Hematopoietic multipotent progenitor cell treated with erythropoietin and hydrocortisone succinate and interleukin-3 and kit ligand, for 8 days (in vitro differentiated cells): ENCODE results near the gene FGF8.

Experiments used
- DNase-seq: peaks from one replicate; pipeline ENCODE4 v3.0.0-alpha.2; 2015

FGF8 gene

DNA sequence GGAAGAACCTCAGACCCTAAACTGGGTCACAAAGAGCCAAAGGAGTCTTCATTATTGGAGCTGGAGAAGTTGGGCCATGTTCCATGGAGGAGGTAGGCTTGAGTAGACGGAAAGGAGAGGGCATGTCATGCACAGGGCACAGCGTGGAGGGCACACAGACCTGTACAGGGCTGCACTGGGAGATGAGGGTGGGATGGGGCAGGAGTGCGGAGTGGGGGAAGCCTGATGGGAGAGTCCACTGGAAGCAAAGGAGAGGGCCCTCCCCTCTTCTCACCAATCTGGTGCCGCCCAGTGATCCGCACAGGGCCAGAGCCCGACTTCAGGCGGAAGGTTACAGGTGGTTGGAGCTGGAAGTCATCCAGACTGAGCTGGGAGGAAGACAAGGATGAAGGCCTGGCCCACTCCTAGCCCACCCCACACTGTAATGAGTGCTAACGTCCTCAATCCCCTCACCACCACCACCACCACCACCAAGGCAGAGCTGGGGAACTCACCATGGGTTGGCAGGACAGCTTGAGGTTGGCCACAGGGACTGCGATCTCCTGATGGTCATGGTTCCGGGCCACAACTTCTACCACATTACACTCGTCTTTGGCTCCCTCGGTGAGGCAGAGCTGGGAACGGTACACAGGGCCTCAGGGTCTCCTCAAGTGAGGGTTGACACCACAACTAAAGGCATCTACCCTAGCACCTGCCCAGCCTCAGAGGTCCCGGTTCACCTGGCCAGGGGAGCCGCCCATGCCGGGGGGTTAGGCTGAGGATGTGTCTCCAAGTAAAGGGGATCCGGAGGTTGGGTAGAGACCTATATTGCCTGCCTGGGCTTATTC is 6.3 kb upstream of the FGF8 start:
- no peak for DNase-seq

DNA sequence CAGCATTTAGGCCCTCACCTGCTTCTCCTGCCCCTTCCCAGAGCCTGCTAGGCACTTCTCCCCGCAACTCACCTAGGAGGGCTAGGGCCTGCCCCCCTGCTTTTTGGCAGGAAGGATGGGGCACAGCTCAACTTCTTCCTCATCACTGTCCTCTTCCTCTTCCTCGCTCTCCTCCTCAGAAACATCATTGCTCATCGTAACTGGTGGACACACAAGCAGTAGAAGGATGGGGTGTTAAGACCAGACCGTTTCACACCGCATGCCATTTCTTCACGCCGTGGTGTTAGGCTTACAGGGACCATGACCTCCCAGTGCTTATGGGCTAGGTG is 5.7 kb upstream of the FGF8 start:
- DNase-seq, result no peak

GRCh38 chr10:101780818-101781654 is 5.1 kb upstream of the FGF8 start:
- DNase-seq, result peak; percentile 77

DNA sequence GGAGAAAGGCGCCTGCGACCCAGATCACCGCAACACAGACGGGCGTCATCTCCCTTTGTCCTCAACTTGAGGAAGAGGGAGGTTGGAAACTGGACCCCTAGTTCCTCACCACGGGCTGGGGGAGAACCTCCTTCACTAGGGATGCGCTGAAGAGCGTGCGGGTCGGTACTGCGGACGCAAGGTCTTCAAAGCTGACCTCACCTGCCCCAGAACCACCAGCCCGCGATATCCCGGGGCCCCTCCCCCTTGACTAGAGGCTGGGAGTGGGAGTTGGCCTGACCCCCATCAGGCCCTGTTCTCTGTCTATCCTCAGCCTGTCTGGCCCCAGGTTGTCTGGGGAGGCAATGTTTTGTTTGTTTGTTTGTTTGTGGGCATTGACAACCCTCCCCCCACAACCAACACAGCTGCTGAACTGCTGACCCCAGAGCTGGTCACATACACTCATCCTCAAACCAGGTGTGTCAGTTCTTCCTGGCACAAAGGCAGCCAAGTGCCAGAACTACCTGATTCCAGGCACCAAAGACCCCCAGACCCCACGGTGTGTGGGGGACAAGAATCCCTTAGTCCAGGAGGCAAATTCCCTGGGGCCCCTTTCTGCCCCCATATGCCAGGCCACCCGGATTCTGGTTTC is 4.4 kb upstream of the FGF8 start:
- DNase-seq, result no peak

GRCh38 chr10:101779544-101780186 is 3.8 kb upstream of the FGF8 start:
- DNase-seq, result peak; percentile 71

- DNase-seq, result peak; percentile 57
Measured at GRCh38 chr10:101778781-101779543, 3.0 kb upstream of the FGF8 start.

DNA sequence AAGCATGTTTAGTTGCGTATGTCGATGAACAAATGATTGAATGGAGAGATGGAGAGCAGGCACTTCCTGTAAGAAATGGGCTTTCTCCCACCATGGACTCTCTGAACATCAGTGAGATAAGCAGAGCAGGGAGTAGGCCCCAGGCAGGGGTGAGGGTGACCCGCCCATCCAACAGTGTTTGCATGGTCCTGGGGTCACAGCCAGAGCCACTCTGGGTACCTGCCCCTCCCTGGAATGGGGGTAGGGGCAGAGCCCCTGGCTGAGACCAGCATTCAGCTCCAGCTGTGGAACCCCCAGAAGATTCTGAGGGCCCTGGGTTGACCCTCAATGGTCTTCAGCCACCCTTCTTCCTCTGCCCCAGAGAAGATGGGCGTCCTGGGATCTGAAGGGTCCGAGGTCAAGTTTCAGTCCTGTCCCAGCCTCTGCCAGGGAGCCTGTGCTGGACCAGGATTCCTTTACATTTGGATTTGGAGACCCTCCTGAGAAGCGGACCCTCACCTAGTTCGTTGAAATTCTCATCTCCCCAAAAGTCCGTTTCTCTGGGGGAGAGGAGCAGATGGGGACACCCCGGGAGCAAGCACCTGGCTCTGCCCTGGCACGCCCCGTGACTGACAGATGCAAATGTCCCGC is 2.4 kb upstream of the FGF8 start:
- DNase-seq, result no peak

DNA sequence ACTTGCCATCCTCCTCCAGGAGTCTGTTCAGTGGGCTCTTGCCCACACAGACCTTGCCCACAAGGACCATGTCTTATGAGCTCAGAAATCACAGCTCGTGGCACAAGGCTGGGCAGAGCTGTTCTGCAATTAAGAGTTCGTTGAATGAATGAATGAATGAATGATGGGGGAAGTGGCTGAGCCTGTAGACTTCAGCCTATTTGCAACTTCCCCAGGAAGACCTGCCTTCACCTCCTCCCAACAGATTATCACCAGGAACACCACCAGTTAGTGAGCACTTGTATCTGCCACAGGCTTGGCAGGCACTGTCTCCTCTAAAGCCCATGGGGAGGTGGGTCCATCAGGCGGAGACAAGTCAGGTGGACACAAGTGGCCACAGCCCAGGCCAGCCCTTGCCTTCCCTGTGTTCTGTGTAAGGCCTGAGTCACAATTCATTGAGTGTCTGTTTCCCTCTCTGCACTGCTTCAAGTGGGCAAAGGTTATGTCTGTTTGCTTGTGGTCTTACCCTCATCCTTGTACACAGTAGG is 1.8 kb upstream of the FGF8 start:
- DNase-seq, result no peak

- no peak for DNase-seq
Measured at GRCh38 chr10:101776161-101776817, 375 bp upstream of the FGF8 start.

GRCh38 chr10:101774589-101775272 is 1.2 kb downstream of the FGF8 start:
- no peak for DNase-seq

DNA sequence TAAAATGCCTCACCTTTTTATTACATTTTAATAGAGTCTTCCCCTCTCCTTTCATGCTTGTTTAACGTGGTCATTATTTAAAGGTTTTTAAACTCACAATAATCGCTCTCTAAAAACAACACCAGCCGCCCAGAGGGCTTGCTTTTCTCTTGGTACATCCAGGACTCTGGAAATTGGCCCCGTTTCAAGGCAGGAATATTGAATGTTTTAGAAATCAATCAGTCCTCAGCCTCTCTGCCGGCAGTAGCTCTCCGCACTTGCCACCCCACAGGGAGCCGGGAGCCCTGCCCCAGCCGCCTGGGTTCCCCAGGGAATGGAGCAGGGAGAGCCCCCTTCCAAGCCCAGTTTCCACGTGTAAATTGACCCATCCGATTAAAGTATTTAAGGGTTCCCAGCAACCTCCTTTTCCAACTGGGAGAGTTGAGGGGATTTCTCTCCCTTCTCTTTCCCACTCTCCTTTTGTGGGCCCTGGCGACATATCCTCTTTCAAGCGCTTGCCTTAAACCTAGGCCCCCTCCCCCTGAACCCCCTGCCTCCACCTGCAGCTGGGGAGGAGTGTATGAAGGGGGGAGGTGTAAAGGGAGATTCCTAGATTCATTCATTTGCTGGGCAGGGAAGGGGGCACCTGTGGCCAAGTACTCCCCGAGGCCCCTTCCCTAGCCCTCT is 1.9 kb downstream of the FGF8 start:
- DNase-seq, result no peak

GRCh38 chr10:101772895-101773761 is 2.8 kb downstream of the FGF8 start:
- DNase-seq, result no peak

- no peak for DNase-seq
Measured at GRCh38 chr10:101772017-101772894, 3.7 kb downstream of the FGF8 start.

DNA sequence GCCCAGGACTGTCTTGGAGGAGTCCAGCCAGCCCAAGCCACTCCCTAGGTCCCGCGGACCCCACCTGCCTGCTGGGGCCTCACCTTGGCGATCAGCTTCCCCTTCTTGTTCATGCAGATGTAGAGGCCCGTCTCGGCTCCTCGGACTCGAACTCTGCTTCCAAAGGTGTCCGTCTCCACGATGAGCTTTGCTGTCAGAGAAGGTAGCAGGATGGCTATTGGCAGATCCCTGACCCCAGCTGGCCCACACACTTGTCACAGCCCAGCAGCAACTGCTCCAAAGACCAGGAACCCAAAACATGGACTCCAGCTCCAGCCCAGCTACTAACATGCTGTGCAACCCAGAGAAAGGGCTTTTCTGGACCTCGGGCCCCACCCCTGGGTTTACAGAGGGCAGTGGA is 4.5 kb downstream of the FGF8 start:
- no peak for DNase-seq

DNA sequence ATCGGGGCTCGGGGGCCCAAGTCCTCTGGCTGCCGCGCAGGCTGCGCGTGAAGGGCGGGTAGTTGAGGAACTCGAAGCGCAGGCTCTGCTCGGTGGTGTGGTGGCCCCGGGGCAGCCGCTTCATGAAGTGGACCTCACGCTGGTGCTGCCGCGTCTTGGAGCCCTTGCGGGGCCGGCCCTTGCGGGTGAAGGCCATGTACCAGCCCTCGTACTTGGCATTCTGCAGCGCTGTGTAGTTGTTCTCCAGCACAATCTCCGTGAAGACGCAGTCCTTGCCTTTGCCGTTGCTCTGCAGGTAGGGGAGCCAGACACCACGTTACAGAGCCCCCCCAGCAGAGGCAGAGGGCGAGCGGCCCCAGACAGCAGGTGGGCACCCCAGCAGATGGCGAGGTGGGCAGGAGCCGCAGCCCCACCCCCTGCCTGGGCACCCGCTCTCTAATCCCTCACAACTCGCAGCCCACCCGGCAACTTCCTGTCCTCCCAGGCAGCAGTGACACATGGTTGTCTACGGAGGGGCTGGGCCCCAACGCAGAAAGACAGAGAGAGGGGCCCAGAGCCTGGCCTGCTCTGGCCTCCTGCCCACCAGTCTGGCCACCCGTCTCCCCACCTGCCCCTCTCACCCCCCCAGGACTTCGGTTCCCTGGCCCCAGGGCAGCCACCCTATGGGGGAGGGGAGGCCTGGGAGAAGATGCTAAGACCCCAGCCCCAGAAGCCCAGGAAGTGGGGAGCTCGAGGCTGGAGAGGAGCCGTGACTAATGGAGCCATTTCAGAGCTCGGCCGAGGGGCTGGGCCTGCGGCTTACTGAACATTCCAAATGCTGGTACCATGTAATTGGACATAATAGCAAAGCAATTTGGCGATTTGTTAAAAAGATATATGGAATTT is 5.3 kb downstream of the FGF8 start:
- no peak for DNase-seq

DNA sequence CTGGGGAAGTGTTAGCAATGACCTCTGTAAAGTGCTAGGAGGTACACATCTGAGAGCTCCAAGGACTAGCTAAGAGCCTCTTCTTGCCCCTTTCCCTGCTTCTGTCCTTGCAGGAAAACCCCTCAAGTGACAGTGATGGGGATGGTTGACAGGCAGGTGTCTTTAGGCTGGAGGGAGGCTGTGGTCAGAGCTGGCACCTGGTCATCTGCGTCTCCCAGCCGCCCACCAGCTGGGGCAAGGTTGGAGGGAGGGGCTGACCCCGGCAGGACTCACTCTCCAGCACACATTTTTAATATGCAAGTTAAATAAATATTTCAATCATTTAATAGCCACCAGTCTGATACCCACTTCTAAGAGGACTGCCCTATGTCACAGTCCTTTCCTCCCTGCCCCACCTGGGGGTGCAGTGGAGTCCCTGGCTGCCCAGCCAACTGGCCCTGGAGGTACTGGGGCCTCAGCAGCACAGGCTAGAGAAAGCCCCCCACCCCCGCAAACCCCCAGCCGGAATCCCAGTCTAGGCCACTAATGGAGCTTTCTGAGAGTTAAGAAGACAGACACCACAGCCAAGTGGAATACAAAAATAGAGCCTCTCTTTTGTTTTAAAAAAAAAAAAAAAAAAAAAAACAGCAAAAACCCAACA is 6.3 kb downstream of the FGF8 start:
- no peak for DNase-seq
